Skin of body (tissue), 2 donors: Measurements from ENCODE around the gene RNU1-4. TPM values are rescaled to one million over a fixed set of nuclear protein-coding genes. Genes with fewer than 3 reads are reported as not detected.
"Not testable (repeated sequence)": the region's sequence is repeated elsewhere in the genome, so short reads cannot be mapped to it uniquely, and the experiment has no call there.

Source experiments
- DNase-seq: peaks from one replicate; lab custom pipeline; 2025; lab: John Stamatoyannopoulos, UW
- total RNA-seq: library from RNA; depleted of rRNA; stranded (reverse); fragments of >200 nt; gene quantifications from one replicate; pipeline ENCODE4 v1.2.3, GENCODE V29; 2014

Gene RNU1-4
- 34,682 TPM for total RNA-seq

GRCh38 chr1:16740047-16740964 is at the start of gene RNU1-4:
Gene RNU1-4 (plus strand): TSS chr1:16740516.
- DNase-seq, result not testable (repeated sequence)

- not testable (repeated sequence) for DNase-seq
Measured at GRCh38 chr1:16690971-16691682, 49.2 kb upstream of the RNU1-4 start.

GRCh38 chr1:16692283-16692682 is 48.0 kb upstream of the RNU1-4 start:
- not testable (repeated sequence) for DNase-seq

GRCh38 chr1:16692717-16693448 is 47.4 kb upstream of the RNU1-4 start:
- DNase-seq, result not testable (repeated sequence)

GRCh38 chr1:16693449-16694307 is 46.6 kb upstream of the RNU1-4 start:
- DNase-seq, result not testable (repeated sequence)

GRCh38 chr1:16694308-16694702 is 46.0 kb upstream of the RNU1-4 start:
- DNase-seq, result not testable (repeated sequence)

GRCh38 chr1:16696507-16697150 is 43.7 kb upstream of the RNU1-4 start:
- DNase-seq, result not testable (repeated sequence)

GRCh38 chr1:16697152-16697551 is 43.2 kb upstream of the RNU1-4 start:
- not testable (repeated sequence) for DNase-seq

GRCh38 chr1:16699440-16699839 is 40.9 kb upstream of the RNU1-4 start:
- DNase-seq, result not testable (repeated sequence)

- not testable (repeated sequence) for DNase-seq
Measured at GRCh38 chr1:16700138-16700895, 40.0 kb upstream of the RNU1-4 start.

GRCh38 chr1:16701189-16701588 is 39.1 kb upstream of the RNU1-4 start:
- DNase-seq, result not testable (repeated sequence)

GRCh38 chr1:16702280-16702679 is 38.0 kb upstream of the RNU1-4 start:
- not testable (repeated sequence) for DNase-seq

GRCh38 chr1:16703141-16703540 is 37.2 kb upstream of the RNU1-4 start:
- DNase-seq, result not testable (repeated sequence)

GRCh38 chr1:16703602-16704001 is 36.7 kb upstream of the RNU1-4 start:
- not testable (repeated sequence) for DNase-seq

GRCh38 chr1:16704076-16704475 is 36.2 kb upstream of the RNU1-4 start:
- not testable (repeated sequence) for DNase-seq

- not testable (repeated sequence) for DNase-seq
Measured at GRCh38 chr1:16704502-16705100, 35.7 kb upstream of the RNU1-4 start.

GRCh38 chr1:16706302-16706701 is 34.0 kb upstream of the RNU1-4 start:
- not testable (repeated sequence) for DNase-seq

- not testable (repeated sequence) for DNase-seq
Measured at GRCh38 chr1:16707130-16708093, 32.9 kb upstream of the RNU1-4 start.
